T-helper 17 cell (primary cell): ENCODE data around the gene ANKRD29. TPM values are rescaled to one million over a fixed set of nuclear protein-coding genes. Genes with fewer than 3 reads are reported as not detected.
A peak's percentile ranks its signal among the peaks of the same experiment; 100 is the strongest.

Experiments used
- ATAC-seq: fragments of 150-1000 bp; cut with Tn5 transposase; 2 replicates; pipeline ENCODE4 v1.10.0; 2021; ENCODE audit warnings: mild to moderate bottlenecking, moderate library complexity
- DNase-seq, 3 donors: peaks; one replicate each; pipeline versions ENCODE4 v3.0.0 to v3.0.0-alpha.2; 2020 to 2021
- H3K9me3 ChIP-seq: one replicate; pipeline ENCODE4 v1.7.0; 2013; ENCODE audit warnings: low read length, mild to moderate bottlenecking; ENCODE audit not compliant: control insufficient read depth, poor library complexity, severe bottlenecking
- H3K27ac Mint-ChIP-seq: one replicate; pipeline ENCODE4 v1.8.0; 2022; ENCODE audit warnings: mild to moderate bottlenecking, moderate library complexity, mixed read lengths
- H3K27me3 Mint-ChIP-seq: one replicate; pipeline ENCODE4 v1.8.0; 2022; ENCODE audit warnings: mixed read lengths
- H3K36me3 Mint-ChIP-seq: one replicate; pipeline ENCODE4 v1.8.0; 2022; ENCODE audit warnings: low read depth, mixed read lengths
- H3K4me1 Mint-ChIP-seq: one replicate; pipeline ENCODE4 v1.8.0; 2022; ENCODE audit warnings: mild to moderate bottlenecking, mixed read lengths
- H3K4me3 Mint-ChIP-seq: one replicate; pipeline ENCODE4 v1.8.0; 2022; ENCODE audit warnings: mild to moderate bottlenecking, moderate library complexity, mixed read lengths
- total RNA-seq, 4 donors: library from RNA in 2 of 4; stranded (reverse) in 2 of 4; gene quantifications; one replicate each; pipeline ENCODE4 v1.2.3 and lab custom pipeline; 2022 to 2026

The ANKRD29 gene
- total RNA-seq, 2 donors from 2014 or later, result 0.25 to 0.26 TPM

DNA sequence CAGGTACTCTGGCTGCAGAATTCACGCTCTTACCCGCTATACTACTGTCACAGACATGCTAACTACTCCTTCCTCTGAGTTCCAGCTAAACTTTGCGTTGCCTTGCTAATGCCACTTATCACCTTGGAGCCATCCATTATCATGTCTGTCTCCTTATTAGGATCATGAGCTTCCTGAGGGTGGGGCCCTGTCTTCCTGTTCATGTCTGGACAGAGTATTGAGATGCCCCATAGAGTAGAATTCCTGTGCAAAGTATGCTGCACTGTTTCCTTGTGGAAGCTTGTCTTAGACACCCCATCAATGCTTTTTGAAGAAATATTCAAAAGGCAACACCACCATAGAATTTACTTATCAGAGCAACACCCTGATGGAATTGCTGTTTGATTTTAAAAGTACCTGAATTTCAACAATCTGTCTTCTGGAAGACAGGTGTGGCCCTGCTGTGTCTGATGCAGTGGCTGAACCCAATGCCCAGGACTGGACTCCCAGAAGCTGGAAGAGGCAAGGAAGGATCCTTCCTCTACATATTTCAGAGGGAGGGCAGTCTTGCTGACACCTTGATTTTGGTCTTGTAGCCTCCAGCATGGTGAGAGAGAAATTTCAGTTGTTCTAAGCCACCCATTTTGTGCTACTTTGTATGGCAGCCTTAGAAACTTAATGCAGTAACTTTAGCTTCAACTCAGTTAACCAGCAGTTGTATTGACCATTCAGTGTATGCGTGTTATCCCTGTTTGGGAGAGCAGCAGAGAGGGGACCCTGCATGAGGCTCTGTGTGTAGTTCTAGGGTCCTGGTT is 32.1 kb upstream of the ANKRD29 start:
- no peaks in the 10 kb centered on the region for H3K9me3 ChIP-seq
- peaks cover 34% of the 10 kb centered on the region for H3K27me3 Mint-ChIP-seq
- no peak overlapping the region for H3K4me3 Mint-ChIP-seq
- peaks cover 4% of the 10 kb centered on the region for H3K4me1 Mint-ChIP-seq
- DNase-seq, result no peak
- no peak overlapping the region for H3K27ac Mint-ChIP-seq
- ATAC-seq, result no peak
- no peaks in the 10 kb centered on the region for H3K36me3 Mint-ChIP-seq

DNA sequence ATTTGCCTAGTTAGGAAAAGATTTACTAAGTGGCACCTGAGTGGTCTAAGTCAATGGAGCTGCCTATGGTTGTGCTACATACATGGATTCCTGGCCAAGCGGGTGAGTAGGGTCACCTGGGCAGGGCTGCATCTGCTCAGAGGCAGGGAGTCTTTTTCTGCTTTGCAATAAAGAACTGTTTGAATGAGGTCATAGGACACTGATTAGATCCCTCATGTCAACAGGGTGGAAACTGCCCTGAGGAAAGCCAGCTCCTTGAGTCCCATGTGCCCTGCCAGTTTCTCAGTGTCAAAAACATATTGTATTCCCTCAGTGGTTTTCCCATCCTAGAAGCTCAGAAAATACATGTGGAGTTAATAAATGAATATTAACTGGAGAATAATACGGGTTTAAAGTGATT is 31.1 kb upstream of the ANKRD29 start:
- Mint-ChIP-seq H3K4me3 (no peak overlapping the region), H3K27me3 (peaks cover 28% of the 10 kb centered on the region), H3K27ac (no peak overlapping the region), H3K4me1 (peaks cover 6% of the 10 kb centered on the region), H3K36me3 (no peaks in the 10 kb centered on the region)
- DNase-seq (no peak), ATAC-seq (no peak)
- H3K9me3 ChIP-seq, result no peaks in the 10 kb centered on the region

DNA sequence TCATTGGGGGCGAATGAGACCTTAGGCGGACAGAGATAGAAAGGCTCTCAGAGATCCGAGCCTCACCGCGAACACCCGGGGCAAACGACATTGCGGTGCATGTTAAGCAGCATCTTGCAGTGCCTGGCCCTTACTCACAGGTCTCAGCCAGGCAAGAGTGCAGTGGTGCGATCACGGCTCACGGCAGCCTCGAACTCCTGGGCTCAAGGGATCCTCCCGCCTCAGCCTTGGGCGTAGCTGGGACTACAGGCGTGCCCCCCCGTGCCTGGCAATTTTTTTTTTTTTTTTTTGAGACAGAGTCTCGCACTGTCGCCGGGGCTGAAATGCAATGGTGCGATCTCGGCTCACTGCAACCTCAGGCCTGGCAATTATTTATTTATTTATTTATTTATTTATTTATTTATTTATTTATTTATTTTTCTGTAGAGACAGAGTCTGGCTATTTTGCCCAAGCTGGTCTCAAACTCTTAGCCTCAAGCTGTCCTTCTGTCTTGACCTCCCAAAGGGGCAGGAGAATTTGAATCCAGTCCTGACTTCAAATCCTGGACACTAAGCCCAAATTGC is 27.9 kb upstream of the ANKRD29 start:
- Mint-ChIP-seq H3K4me3 (peak overlapping the region; percentile 77), H3K4me1 (peaks cover 6% of the 10 kb centered on the region), H3K27ac (no peak overlapping the region), H3K27me3 (peaks cover 48% of the 10 kb centered on the region), H3K36me3 (no peaks in the 10 kb centered on the region)
- DNase-seq (no peak), ATAC-seq (no peak)
- H3K9me3 ChIP-seq, result no peaks in the 10 kb centered on the region

DNA sequence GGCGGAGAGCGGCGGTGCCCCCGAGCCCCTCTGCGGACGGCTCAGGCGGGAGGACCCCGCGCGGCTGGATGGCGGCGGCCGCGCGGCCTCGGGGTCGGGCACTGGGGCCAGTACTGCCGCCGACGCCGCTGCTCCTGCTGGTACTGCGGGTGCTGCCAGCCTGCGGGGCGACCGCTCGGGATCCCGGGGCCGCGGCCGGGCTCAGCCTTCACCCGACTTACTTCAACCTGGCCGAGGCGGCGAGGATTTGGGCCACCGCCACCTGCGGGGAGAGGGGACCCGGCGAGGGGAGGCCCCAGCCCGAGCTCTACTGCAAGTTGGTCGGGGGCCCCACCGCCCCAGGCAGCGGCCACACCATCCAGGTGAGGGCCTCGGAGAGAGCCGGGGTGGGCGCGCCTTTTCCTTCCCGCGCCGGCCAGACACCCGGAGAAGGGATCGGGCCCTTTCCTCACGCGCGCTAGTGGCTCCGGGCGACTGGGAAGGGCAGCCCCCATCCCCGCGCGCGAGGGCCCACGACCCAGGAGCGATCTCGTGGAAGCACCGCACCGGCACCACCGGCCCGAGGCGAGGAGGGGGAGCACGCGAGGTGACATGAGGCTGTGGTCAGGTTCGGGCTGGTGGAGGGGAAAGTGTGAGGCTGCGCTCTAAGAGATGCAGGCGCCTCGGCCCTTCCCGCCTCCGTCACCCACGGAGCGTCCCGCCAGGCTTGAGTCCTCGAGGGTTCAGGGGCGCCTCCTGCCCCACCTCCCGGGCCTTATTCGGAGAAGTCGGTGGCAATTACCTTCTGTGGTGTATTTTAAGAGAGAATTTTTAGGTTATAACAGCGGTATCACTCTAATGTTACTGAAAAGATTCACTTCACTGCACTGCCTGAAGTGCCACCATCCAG is 27.1 kb upstream of the ANKRD29 start:
- Mint-ChIP-seq H3K4me3 (peak overlapping the region; percentile 77), H3K27me3 (peaks cover 50% of the 10 kb centered on the region), H3K27ac (no peak overlapping the region), H3K4me1 (peaks cover 6% of the 10 kb centered on the region), H3K36me3 (no peaks in the 10 kb centered on the region)
- peak; percentile 43 for ATAC-seq
- peak in 1 of 3 donors; percentile 13 for DNase-seq
- H3K9me3 ChIP-seq, result no peaks in the 10 kb centered on the region

DNA sequence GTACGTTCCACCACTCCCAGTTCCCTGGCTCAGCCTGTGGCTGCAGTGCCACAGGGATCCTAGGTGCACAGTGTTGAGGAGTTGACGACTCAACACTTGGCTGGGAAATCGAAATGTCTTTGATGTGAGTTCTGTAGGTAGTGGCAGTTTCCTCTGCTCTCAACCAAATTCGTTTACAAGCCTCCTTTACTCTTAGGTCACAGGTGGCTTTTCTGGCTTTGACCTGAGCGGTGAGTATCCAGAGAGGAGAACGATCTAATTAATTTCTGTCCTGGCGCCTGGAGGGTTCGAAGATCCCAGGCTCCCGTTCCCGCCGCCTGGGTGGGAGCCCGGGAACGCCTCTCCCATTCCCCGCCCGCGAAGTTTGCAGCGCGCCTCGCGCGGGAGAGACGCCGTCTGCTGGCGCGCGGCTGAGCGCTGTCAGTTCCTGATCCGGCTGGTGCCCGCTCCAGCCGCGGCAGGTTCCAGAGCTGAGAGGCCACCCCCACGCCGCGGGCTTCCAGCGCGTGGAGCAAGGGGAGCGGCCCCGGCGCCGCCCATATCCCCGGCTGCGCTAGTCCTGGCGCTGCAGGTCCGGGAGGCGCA is 26.4 kb upstream of the ANKRD29 start, which contains the start of gene LAMA3:
Gene LAMA3, plus strand, starts transcription at position 423 of the 585 bp plus-strand sequence. CDS start 231 bp downstream, outside the sequence.
- peaks cover 50% of the 10 kb centered on the region for H3K27me3 Mint-ChIP-seq

DNA sequence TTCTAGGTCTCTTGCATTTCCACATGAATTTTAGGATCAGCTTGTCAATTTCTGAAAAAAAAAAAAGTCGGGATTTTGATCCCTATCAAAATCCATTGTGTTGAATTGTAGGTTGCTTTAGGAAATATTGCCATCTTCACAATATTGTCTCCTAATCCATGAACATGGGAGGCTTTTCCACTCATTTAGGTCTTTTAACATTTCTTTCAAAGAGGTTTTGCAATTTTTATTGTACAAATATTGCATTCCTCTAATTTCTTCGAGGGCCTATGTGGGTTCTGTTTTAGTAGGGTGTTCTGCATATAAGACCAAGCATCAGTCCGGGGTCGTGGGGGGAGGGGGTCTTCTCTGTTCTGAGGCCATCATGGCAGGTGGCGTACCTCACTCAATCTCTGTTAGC is 25.8 kb upstream of the ANKRD29 start:
- ATAC-seq (no peak), DNase-seq (no peak)
- peak overlapping the region; percentile 76 for H3K4me3 Mint-ChIP-seq
- no peak overlapping the region for H3K27ac Mint-ChIP-seq
- H3K9me3 ChIP-seq, result no peaks in the 10 kb centered on the region
- peaks cover 4% of the 10 kb centered on the region for H3K4me1 Mint-ChIP-seq
- no peaks in the 10 kb centered on the region for H3K36me3 Mint-ChIP-seq
- peaks cover 51% of the 10 kb centered on the region for H3K27me3 Mint-ChIP-seq

More for the DNA sequence above, 26.4 kb upstream of the ANKRD29 start, which contains the start of gene LAMA3:
- no peaks in the 10 kb centered on the region for H3K9me3 ChIP-seq
- peak; percentile 83 for ATAC-seq
- Mint-ChIP-seq H3K4me1 (peaks cover 4% of the 10 kb centered on the region), H3K27ac (no peak within 1 kb of the TSS), H3K36me3 (no peaks in the 10 kb centered on the region), H3K4me3 (peak within 1 kb of the TSS; percentile 77)
- peak; percentile 13 to 26 (median 15) for DNase-seq

DNA sequence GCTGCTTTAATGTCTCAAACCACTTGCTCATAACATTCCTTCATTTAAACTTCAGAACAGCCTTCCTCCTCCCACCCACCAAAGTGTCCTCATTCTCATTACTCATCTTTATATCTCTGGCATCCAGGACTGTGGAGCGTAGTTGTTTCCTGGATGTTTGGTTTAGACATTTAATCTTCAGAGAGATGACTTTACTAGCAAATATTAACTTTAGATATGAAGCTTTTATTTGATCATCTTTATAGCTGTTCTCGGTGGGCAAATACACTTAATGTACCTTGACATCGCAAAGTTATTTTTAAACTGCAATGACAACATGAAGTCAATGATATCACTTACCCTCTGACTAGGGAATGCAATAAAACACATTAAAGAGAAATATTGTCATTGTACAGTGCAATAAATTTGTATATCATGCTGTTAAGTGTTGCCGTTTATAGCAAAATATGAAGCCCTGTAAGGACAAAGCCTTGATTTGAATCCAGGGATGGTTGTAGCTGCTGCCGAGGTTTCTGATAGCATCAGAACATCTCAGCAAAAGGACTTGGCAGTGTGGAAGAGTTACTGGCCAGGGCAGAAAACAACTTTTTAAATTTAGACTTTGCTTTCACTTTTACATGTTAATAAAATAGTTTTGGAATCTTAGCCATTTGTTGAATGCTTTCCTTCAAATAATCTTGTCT is 21.9 kb upstream of the ANKRD29 start:
- DNase-seq (no peak), ATAC-seq (no peak)
- H3K9me3 ChIP-seq, result no peaks in the 10 kb centered on the region
- H3K27me3 Mint-ChIP-seq, result peaks cover 74% of the 10 kb centered on the region
- H3K4me1 Mint-ChIP-seq, result peaks cover 4% of the 10 kb centered on the region
- no peak overlapping the region for H3K4me3 Mint-ChIP-seq
- H3K36me3 Mint-ChIP-seq, result no peaks in the 10 kb centered on the region
- no peak overlapping the region for H3K27ac Mint-ChIP-seq

DNA sequence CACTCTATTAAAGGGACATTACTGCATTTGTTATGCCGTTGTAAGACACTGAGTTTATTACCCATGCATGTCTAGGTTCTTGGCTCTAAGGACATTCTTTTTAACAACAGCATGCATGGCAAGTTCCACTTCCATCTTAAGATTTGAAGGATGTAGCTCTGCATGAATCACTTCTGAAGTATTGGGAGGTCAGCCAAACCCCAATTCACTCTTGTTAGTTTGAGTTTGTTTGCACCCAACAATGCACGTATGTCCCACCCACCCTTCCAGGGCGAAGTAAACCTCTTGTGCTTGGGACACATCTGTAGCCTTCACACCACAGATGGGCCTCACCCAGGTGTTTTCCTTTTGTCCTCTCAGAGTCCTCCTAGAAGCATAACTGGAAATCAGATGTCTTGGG is 21.0 kb upstream of the ANKRD29 start:
- DNase-seq (no peak), ATAC-seq (no peak)
- no peaks in the 10 kb centered on the region for H3K9me3 ChIP-seq
- peaks cover 76% of the 10 kb centered on the region for H3K27me3 Mint-ChIP-seq
- H3K36me3 Mint-ChIP-seq, result peaks cover 6% of the 10 kb centered on the region
- no peak overlapping the region for H3K27ac Mint-ChIP-seq
- no peak overlapping the region for H3K4me3 Mint-ChIP-seq
- H3K4me1 Mint-ChIP-seq, result peaks cover under 1% of the 10 kb centered on the region

DNA sequence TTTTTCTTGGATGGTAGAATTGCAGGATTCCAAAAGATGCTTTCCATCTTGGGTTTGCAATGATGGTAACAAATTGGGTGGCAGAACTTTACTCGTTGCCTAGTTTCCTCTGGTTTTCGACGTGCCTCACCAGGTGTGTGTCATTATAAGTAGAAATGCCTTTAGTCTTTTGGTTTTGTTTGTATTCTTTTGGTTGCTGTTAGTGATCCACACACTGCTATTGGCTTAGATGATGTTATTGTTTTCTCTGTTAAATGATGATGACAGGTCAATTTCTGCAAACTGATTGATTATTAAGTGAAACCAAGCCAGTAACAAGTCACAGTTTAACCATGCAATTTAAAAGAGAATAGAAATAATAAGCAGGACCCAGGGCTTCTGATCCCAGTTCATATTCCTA is 20.4 kb upstream of the ANKRD29 start:
- no peak overlapping the region for H3K27ac Mint-ChIP-seq
- no peak overlapping the region for H3K4me3 Mint-ChIP-seq
- ATAC-seq (no peak), DNase-seq (no peak)
- H3K36me3 Mint-ChIP-seq, result peaks cover 6% of the 10 kb centered on the region
- no peaks in the 10 kb centered on the region for H3K9me3 ChIP-seq
- no peaks in the 10 kb centered on the region for H3K4me1 Mint-ChIP-seq
- peaks cover 75% of the 10 kb centered on the region for H3K27me3 Mint-ChIP-seq

DNA sequence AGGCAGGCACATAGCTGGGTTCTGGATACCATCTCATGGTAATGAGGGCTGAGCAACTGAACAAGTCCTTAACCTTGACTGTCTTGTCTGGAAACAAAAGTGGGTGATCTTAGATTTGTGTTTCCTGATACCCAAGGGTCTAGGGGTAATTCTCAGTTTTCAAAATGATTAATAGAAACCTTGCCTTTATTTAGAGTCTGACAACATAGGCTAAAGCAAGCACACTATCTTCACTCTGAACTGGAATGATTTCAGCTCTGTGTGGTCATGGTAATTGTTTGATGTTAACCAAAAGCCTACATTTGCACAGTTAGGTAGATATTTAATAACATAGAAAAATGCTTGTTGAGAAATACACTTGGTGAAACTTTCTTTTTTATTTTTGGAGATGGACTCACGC is 19.8 kb upstream of the ANKRD29 start:
- DNase-seq, result no peak

DNA sequence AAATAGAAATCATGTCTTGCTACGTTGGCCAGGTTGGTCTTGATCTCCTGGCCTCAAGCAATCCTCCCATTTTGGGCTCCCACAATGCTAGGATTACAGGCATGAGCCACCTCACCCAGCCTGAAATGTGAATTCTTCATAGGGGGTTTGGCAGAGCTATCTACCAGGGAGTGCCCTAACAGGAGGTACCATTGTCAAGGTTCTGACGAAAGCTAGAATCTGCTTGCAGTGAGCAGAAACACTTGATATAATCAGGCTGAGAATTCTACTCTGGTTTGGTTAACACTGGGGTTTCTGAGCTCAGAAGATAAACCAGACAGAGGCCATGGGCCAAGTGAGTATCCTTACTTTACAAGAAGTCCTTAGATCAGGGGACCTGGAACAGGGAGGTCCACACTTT is 19.3 kb upstream of the ANKRD29 start:
- ATAC-seq, result no peak
- no peaks in the 10 kb centered on the region for H3K9me3 ChIP-seq
- peaks cover 68% of the 10 kb centered on the region for H3K27me3 Mint-ChIP-seq
- H3K4me3 Mint-ChIP-seq, result no peak overlapping the region
- H3K4me1 Mint-ChIP-seq, result no peaks in the 10 kb centered on the region
- no peak for DNase-seq
- H3K36me3 Mint-ChIP-seq, result peaks cover 6% of the 10 kb centered on the region
- no peak overlapping the region for H3K27ac Mint-ChIP-seq

More for the DNA sequence above, 19.8 kb upstream of the ANKRD29 start:
- Mint-ChIP-seq H3K27ac (no peak overlapping the region), H3K4me3 (no peak overlapping the region), H3K4me1 (no peaks in the 10 kb centered on the region), H3K36me3 (peaks cover 6% of the 10 kb centered on the region), H3K27me3 (peaks cover 72% of the 10 kb centered on the region)
- no peaks in the 10 kb centered on the region for H3K9me3 ChIP-seq
- ATAC-seq, result no peak

DNA sequence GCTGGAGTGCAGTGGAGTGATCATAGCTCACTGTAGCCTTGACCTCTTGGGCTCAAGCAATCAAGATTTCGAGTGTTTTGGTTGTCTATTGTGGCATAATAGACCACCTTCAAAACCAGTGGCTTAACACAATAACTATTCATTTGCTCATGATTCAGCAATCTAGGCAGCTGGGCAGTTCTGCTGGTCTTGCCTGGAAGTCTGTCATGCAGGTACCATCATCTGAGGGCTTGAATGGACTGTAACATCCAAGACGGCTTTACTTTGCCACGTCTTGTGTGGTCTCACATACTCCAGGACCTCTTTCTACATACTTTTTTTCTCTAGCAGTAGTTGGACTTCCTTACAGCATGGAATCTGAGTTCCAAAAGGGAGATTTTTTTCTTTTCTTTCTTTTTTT is 13.2 kb upstream of the ANKRD29 start:
- Mint-ChIP-seq H3K4me3 (no peak overlapping the region), H3K4me1 (no peaks in the 10 kb centered on the region), H3K36me3 (peaks cover 8% of the 10 kb centered on the region), H3K27me3 (peaks cover 43% of the 10 kb centered on the region), H3K27ac (no peak overlapping the region)
- DNase-seq (no peak), ATAC-seq (no peak)
- no peaks in the 10 kb centered on the region for H3K9me3 ChIP-seq
